Osteocyte (in vitro differentiated cells): ENCODE data around the gene TNNC1. TPM values are rescaled to one million over a fixed set of nuclear protein-coding genes. Genes with fewer than 3 reads are reported as not detected.

Source experiments
- DNase-seq: peaks from one replicate; pipeline ENCODE4 v3.0.0; 2021; ENCODE audit warnings: mixed read lengths; ENCODE audit not compliant: unreplicated experiment; ENCODE audit errors: extremely low spot score
- H3K27ac Mint-ChIP-seq: one replicate; pipeline ENCODE4 v1.8.0; 2021; ENCODE audit warnings: mild to moderate bottlenecking, mixed read lengths; ENCODE audit not compliant: unreplicated experiment
- H3K27me3 Mint-ChIP-seq: one replicate; pipeline ENCODE4 v1.8.0; 2021; ENCODE audit warnings: mixed read lengths; ENCODE audit not compliant: unreplicated experiment
- H3K36me3 Mint-ChIP-seq: one replicate; pipeline ENCODE4 v1.8.0; 2021; ENCODE audit warnings: mixed read lengths; ENCODE audit not compliant: unreplicated experiment
- H3K4me1 Mint-ChIP-seq: one replicate; pipeline ENCODE4 v1.8.0; 2021; ENCODE audit warnings: mixed read lengths; ENCODE audit not compliant: unreplicated experiment
- H3K4me3 Mint-ChIP-seq: one replicate; pipeline ENCODE4 v1.8.0; 2021; ENCODE audit warnings: mild to moderate bottlenecking, moderate library complexity, mixed read lengths; ENCODE audit not compliant: unreplicated experiment
- H3K9me3 Mint-ChIP-seq: one replicate; pipeline ENCODE4 v1.8.0; 2021; ENCODE audit warnings: mixed read lengths; ENCODE audit not compliant: unreplicated experiment
- total RNA-seq: library from RNA; stranded (reverse); gene quantifications from 2 replicates; pipeline ENCODE4 v1.2.1, GENCODE V29; 2021
- TF ChIP-seq, protein P1 (sequence below): fragments of 200-600 bp; sonication (generic); IDR thresholded peaks from 2 replicates; pipeline ENCODE4 v1.5.0; 2021; ENCODE audit warnings: antibody characterized with exemption, mild to moderate bottlenecking, moderate library complexity

Gene TNNC1
- total RNA-seq, 1 donor from 2014 or later, result not detected

DNA sequence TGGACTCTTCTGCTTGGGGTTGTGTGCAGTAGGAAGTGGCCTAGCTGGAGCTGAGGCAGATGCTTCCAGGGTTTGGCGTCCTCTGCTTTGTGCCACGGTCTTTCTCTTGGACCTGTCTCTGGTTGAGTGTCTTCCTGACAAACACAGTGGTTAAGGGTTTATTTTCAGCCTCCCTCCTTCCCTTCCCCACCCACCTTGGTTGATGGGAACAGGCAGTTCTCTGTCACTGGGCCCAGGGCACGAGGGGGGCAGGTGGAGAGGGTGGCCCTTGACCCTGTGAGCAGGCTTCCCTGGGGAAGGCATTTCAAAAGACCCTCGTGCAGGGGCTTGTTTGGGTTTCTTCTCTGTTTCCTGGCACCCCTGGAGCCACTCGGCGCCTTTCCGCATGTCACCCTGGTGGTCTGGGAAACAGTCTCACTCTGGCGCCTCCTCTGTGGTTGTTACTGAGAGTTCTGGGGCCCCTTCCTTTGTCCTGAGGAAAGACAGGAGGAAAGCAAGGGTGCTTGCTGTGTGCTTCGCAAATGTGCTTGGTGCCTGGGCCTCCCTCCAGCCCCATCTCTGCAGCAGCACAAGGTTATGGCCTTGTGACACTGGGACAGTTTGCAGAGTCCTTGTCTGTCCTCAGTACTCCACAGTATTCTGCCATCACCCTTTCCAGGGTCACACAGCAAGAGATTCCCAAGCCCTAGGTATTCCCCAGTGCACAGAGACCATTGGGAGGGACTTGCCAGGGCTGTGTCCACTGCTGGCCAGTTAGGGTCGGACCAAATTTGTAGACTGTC, 31.0 kb upstream of the TNNC1 start:
- no peak overlapping the region for H3K4me3 Mint-ChIP-seq
- H3K27ac Mint-ChIP-seq, result no peak overlapping the region
- H3K9me3 Mint-ChIP-seq, result no peaks in the 10 kb centered on the region
- DNase-seq, result no peak
- peaks cover 45% of the 10 kb centered on the region for H3K36me3 Mint-ChIP-seq
- peaks cover 8% of the 10 kb centered on the region for H3K4me1 Mint-ChIP-seq
- TF ChIP-seq, protein P1, sequence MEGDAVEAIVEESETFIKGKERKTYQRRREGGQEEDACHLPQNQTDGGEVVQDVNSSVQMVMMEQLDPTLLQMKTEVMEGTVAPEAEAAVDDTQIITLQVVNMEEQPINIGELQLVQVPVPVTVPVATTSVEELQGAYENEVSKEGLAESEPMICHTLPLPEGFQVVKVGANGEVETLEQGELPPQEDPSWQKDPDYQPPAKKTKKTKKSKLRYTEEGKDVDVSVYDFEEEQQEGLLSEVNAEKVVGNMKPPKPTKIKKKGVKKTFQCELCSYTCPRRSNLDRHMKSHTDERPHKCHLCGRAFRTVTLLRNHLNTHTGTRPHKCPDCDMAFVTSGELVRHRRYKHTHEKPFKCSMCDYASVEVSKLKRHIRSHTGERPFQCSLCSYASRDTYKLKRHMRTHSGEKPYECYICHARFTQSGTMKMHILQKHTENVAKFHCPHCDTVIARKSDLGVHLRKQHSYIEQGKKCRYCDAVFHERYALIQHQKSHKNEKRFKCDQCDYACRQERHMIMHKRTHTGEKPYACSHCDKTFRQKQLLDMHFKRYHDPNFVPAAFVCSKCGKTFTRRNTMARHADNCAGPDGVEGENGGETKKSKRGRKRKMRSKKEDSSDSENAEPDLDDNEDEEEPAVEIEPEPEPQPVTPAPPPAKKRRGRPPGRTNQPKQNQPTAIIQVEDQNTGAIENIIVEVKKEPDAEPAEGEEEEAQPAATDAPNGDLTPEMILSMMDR, result no peak
- H3K27me3 Mint-ChIP-seq, result no peaks in the 10 kb centered on the region

DNA sequence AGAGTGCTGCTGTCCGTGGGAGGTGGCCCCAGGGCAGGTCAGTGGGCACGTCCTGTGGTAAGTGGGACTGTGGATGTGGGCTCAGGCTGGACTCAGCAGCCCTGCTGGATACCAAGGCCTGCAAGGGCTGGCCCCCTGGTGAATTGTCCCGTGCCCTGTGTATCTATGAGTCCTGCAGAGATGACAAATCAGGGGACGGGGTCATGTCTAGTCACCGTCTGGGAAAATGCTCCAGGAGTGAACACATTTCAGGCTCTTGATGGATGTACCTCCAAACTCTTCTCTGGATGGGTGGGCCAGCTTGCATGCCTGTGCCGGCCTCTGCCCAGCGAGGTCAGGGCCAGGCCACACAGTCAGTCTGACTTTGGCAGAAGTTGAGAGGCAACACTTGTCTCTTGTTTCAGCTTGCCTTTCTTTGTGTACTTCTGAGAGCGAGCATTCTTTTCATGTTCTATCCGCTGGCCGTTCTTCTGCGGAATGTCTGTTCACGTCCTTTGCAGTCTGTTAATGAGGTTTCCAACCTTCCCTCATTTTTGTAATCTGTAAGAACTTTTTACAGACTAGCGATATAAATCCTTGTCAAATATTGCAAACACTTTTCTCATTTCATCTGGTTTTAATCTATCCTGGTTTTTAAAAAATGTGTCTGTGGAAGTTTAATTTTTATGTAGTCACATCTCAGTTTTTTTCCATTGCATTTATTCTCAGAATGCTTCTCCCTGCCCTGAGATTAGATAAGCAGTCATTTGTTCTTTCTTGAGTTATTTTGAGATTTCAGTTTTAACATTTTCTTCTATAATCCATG, 29.9 kb upstream of the TNNC1 start:
- TF ChIP-seq, protein P1, result no peak
- Mint-ChIP-seq H3K9me3 (no peaks in the 10 kb centered on the region), H3K4me3 (no peak overlapping the region), H3K27ac (no peak overlapping the region), H3K4me1 (peaks cover 8% of the 10 kb centered on the region), H3K36me3 (peaks cover 49% of the 10 kb centered on the region), H3K27me3 (no peaks in the 10 kb centered on the region)
- no peak for DNase-seq

DNA sequence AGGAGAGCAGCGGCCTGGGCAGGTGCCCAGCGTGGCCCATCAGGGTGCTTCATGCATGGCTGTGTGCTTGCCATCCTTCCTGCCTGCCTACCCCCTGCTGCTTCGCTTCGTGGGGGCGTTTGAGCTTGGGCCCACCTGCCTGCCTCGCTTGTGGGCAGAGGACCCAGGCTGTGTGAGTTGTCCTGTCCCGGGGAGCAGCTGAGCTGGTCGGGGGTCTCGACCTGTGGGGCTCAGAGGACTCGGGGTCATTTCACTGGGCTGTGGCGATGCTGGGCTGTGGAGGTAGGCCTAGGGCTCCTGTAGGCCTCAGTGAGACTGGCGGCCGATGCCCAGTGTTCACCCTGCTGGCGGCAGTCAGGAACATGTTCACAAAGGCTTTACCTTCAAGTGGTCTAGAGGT, 29.2 kb upstream of the TNNC1 start:
- H3K36me3 Mint-ChIP-seq, result peaks cover 49% of the 10 kb centered on the region
- no peak for DNase-seq
- H3K9me3 Mint-ChIP-seq, result no peaks in the 10 kb centered on the region
- peaks cover 8% of the 10 kb centered on the region for H3K4me1 Mint-ChIP-seq
- no peak overlapping the region for H3K4me3 Mint-ChIP-seq
- H3K27me3 Mint-ChIP-seq, result no peaks in the 10 kb centered on the region
- TF ChIP-seq, protein P1, result no peak
- peak overlapping the region; percentile 37 for H3K27ac Mint-ChIP-seq

DNA sequence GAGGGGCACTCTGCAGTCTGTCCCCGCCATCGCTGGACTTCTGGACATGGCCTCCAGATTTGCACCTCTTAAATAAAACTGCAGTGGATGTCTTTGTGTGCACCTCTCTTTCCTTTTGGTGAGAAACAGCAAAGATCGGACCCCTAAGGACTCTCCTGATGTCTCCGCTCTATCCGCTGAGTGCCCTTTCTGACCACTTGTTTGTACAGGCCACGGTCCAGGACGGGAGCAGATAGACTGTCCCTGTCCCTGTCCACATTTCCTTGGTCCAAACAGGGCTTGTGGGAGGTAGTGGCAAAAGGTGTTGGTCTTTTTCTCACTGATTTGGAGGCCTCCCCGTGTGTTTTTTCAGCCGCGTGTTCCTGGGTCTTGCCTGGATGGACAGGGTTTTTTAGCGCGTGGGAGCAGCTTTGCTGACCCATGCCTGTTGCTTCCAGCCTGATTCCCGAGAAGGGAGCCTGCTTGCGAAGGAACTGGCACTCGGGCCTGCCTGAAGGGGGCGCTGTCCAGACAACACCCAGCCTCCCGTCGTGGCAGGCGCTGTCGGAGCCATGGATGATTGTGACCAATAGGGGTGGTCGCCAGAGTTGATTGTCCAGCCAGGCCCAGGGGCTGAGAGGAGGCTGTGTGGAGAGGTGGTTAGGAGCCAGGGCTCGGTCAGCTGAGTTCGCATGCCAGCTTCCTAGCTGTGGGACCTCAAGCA, 28.1 kb upstream of the TNNC1 start:
- Mint-ChIP-seq H3K4me3 (no peak overlapping the region), H3K36me3 (peaks cover 48% of the 10 kb centered on the region)
- TF ChIP-seq, protein P1, result peak; percentile 51

More for the DNA sequence above, 28.1 kb upstream of the TNNC1 start:
- H3K27me3 Mint-ChIP-seq, result no peaks in the 10 kb centered on the region
- H3K27ac Mint-ChIP-seq, result no peak overlapping the region
- H3K4me1 Mint-ChIP-seq, result peaks cover 8% of the 10 kb centered on the region
- H3K9me3 Mint-ChIP-seq, result no peaks in the 10 kb centered on the region
- no peak for DNase-seq
